ENCODE results near the gene FAM186B.
"Not testable (repeated sequence)": the region's sequence is repeated elsewhere in the genome, so short reads cannot be mapped to it uniquely, and the experiment has no call there.

Gene FAM186B

DNA sequence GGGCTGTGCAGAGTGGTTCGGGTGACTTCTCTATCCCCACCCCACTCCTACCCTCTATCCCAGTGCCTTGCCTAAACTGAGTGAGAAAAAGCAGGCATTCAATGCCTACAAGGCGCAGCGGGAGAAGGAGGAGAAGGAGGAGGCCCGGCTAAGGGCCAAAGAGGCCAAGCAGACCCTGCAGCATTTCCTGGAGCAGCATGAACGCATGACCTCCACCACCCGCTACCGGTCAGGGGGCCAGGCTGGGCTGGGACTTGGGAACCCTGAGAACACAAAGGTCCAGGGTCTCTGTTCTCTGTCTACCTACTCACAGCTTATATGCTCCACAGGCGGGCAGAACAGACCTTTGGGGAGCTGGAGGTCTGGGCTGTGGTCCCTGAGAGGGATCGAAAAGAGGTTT lies 29.6 kb upstream of the FAM186B start:
- DNase-seq, result no peak

GRCh38 chr12:49633703-49634345 lies 28.4 kb upstream of the FAM186B start:
- DNase-seq, result no peak

- no peak for DNase-seq
Observed at GRCh38 chr12:49632986-49633702, 27.7 kb upstream of the FAM186B start.

GRCh38 chr12:49632401-49632800 lies 27.0 kb upstream of the FAM186B start:
- DNase-seq, result no peak

DNA sequence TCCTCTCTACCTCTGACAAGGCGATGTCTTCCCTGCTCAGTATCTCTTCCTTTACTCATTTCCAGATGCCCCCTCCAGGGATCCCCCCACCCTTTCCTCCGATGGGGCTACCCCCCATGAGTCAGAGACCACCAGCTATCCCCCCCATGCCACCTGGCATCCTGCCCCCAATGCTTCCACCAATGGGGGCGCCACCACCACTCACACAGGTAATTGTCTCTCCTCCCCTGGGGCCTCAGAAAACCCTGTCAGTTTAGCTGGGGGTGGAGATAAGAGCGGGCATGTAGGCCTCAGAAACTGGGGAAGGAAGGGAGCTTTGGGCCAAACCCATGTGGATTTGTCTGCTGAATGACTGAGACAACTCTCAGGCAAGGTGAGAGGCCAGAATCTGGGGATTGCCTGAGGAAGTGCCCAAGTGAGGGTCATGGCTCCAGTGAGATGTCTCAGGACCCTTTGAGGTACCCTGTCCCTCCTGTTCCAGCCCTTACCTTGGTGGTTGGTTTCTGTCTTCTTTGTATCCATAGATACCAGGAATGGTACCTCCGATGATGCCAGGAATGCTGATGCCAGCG lies 26.0 kb upstream of the FAM186B start:
- DNase-seq, result no peak

GRCh38 chr12:49627752-49628360 lies 22.4 kb upstream of the FAM186B start:
- DNase-seq, result no peak

DNA sequence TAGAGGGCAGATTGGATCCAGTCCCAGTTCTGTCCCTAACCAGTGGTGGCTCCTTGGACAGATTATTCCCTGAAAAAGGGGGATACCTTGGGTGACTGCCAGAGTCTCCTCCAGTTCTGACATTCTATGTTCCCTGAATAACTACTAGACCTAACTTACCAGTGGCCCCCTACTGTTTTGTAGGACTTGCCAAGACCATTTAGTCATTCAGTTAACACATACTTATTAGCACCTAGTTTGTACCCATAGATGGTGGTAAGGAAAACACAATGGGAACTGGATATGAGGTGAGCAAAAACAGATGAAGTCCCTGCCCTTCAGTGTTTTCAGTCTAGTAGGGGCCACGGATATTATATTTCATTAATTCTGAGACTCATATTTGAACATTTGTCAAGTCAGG lies 21.4 kb upstream of the FAM186B start:
- DNase-seq, result no peak

- peak in 1 of 2 donors; percentile 22 for DNase-seq
Observed at GRCh38 chr12:49626169-49626835, 20.9 kb upstream of the FAM186B start.

DNA sequence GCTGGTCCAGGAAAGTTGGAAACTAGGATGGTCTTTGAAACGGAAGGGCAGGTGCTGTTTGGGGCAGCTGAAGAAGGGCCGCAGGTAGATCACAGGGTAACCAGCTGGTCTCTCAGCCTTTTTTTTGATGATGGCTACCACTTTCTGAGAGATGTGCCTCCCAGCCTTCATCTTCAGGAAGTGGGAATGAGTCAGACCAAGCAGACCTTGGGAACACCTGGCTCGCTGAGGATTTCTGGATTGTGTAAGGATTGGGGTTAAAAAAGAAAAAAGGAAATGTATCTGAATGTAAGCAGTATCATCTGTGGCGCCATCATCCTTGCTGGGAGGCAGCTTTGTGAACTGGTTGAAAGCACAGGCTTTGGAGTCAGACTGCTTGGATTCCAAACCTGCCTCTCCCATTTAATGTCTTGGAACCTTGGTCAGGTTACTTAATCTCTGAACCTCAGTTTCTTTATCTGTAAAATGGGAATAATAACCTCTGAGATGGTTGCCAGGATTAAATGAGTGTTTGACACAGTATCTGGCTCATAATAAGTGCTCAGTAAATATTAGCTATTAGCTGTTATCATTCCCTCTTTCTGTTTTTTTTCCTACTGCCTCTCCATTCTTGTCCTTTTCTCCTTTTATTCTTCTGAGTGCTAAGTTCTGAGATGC lies 19.6 kb upstream of the FAM186B start:
- no peak for DNase-seq

- DNase-seq, result peak; percentile 79 to 88
Observed at GRCh38 chr12:49623142-49623904, 17.9 kb upstream of the FAM186B start, which contains the start of gene PRPF40B. Gene PRPF40B (plus strand): TSS chr12:49623561. CDS start chr12:49623591, 30 bp downstream.

DNA sequence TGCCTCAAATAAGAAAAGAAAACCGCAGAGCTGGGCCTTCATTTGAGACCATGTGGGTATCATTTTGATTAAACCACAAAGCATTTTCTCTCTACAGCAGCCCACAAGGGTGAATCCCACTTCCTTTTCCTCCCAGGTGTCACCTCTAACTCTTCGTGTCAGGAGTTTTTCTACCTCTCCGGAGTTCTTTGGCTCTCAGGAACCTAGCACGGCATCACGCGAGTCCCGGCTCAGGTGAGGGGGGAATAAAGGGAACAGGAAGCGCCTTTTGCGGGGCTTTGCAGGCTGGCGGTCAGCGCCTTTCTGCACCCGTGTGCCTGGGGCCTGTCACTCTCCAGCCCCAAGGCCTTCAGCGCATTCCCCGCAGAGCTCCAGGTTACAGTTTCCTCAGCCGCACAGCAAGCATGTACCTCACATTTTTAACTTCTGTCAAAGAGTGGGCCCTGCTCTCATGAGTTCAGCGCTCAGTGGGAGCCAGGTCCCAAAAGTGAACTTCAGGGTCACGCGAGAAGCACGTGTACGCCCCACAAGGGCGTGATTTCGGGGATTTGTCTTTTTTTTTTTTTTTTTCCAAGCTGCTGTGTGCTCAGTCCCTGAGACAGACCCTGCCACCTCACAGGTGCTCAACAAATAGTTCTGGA lies 17.2 kb upstream of the FAM186B start:
- DNase-seq, result no peak

- peak in 1 of 2 donors; percentile 25 for DNase-seq
Observed at GRCh38 chr12:49621651-49622500, 16.4 kb upstream of the FAM186B start.

GRCh38 chr12:49619286-49619685 lies 13.8 kb upstream of the FAM186B start:
- DNase-seq, result no peak

GRCh38 chr12:49618576-49618975 lies 13.1 kb upstream of the FAM186B start:
- no peak for DNase-seq

DNA sequence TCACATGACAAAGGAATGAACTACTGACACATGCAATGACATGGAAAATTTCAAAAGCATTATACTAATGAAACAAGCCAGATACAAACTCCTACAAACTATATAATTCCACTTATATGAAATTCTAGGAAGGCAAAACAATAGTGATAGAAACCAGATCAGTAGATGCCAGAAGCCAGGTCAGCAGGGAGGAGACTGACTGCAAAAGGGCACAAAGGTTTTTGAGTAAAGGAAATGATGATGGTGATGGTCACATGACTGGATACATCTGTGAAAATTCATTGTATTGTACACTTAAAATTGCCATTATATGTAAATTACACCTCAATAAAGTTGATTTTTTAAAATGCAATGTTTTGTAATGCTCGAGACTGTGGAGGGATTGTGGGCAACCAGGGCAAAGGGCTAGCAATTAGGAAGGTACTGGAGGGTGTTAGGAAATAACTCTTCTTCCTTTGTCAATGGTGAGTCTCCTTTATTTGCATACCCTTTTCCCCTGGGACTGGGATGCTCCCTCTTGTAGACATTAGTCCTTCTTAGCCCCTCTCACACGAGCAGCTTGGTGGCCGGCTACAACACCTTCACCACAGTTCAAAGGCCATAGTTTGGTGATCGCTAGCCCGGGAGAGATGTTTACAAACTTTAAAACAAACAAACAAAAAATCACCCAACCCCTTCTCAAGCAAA lies 11.2 kb upstream of the FAM186B start:
- DNase-seq, result no peak

- DNase-seq, result no peak
Observed at GRCh38 chr12:49615725-49616124, 10.3 kb upstream of the FAM186B start.

DNA sequence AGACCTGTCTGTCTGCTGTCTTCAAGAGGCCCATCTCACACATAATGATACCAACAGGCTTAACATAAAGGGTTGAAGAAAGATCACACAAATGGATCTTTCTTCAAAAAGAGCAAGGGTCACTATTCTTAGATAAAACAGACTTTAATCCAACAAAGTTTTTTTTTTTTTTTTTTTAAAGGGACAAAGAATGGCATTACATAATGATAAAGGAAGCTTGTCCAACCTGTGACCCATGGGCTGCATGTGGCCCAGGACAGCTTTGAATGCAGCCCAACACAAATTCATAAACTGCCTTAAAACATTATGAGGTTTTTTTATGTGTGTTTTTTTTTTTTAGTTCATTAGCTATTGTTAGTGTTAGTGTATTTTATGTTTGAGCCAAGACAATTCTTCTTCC lies 6.8 kb upstream of the FAM186B start:
- no peak for DNase-seq

DNA sequence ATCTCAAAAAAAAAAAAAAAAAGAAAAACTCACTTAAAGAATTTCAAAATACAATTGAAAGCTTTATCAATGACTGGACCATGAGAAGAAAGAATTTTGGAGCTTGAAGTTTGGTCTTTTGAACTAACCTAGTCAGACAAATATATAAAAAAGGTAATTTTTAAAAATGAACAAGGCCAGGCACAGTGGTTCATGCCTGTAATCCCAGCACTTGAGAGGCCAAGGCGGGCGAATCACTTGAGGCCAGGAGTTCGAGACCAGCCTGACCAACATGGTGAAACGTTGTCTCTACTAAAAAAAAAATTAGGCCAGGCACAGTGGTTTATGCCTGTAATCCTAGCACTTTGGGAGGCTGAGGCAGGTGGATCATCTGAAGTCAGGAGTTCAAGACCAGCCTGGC lies 5.3 kb upstream of the FAM186B start:
- not testable (repeated sequence) for DNase-seq

DNA sequence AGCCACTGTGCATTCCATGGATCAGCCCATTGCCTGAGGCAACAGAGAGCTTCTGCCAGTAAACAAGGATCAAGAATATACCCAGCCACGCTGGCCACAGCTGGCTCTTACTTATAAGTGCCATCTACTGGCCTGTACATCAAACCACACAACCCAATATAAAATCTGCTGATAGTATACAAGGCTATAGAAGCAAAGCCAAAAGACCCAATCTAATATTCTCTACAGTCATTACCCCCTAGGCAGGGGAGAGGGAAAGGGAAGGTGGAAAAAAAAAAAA lies 4.4 kb upstream of the FAM186B start:
- no peak for DNase-seq
